CD4-positive, alpha-beta T cell treated with Interleukin-15 for 1 hour (primary cell): ENCODE data around the gene MGAT1.
"Not testable (repeated sequence)": the region's sequence is repeated elsewhere in the genome, so short reads cannot be mapped to it uniquely, and the experiment has no call there.

ENCODE experiments used
- DNase-seq: peaks from one replicate; pipeline ENCODE4 v3.0.0-alpha.2; 2020

The MGAT1 gene

GRCh38 chr5:180803181-180804128 is 849 bp upstream of the MGAT1 start:
- DNase-seq, result peak; percentile 90

- no peak for DNase-seq
These were observed 846 bp downstream of the MGAT1 start for GRCh38 chr5:180801596-180802324.

GRCh38 chr5:180799902-180800801 is 2.5 kb downstream of the MGAT1 start:
- no peak for DNase-seq

- DNase-seq, result no peak
These were observed 3.4 kb downstream of the MGAT1 start for GRCh38 chr5:180799194-180799593.

GRCh38 chr5:180798193-180798592 is 4.4 kb downstream of the MGAT1 start:
- DNase-seq, result no peak

- DNase-seq, result no peak
These were observed 5.1 kb downstream of the MGAT1 start for GRCh38 chr5:180797256-180798192.

- no peak for DNase-seq
These were observed 6.8 kb downstream of the MGAT1 start for GRCh38 chr5:180795771-180796313.

GRCh38 chr5:180792965-180793287 is 9.7 kb downstream of the MGAT1 start:
- DNase-seq, result no peak

GRCh38 chr5:180792287-180792964 is 10.2 kb downstream of the MGAT1 start:
- DNase-seq, result no peak

GRCh38 chr5:180791611-180792213 is 10.9 kb downstream of the MGAT1 start:
- no peak for DNase-seq

GRCh38 chr5:180790524-180790923 is 12.1 kb downstream of the MGAT1 start:
- no peak for DNase-seq

- peak; percentile 51 for DNase-seq
These were observed 12.6 kb downstream of the MGAT1 start for GRCh38 chr5:180790020-180790419.

GRCh38 chr5:180788651-180789410 is 13.8 kb downstream of the MGAT1 start:
- DNase-seq, result not testable (repeated sequence)

- no peak for DNase-seq
These were observed 14.7 kb downstream of the MGAT1 start for GRCh38 chr5:180787711-180788431.

- no peak for DNase-seq
These were observed 15.8 kb downstream of the MGAT1 start for GRCh38 chr5:180786531-180787398.

GRCh38 chr5:180785794-180786221 is 16.8 kb downstream of the MGAT1 start:
- DNase-seq, result no peak

- no peak for DNase-seq
These were observed 17.4 kb downstream of the MGAT1 start for GRCh38 chr5:180785121-180785781.
